NT2/D1 (cell line): ENCODE data around the gene NEUROD6.

Experiments used
- YY1 ChIP-seq: IDR thresholded peaks from 2 replicates; pipeline ENCODE4 v1.6.1; 2011; ENCODE audit not compliant: insufficient read length, insufficient read depth
- ZNF274 ChIP-seq: IDR thresholded peaks from 2 replicates; pipeline ENCODE4 v1.6.1; 2011; ENCODE audit warnings: mild to moderate bottlenecking, low read depth, low read length

DNA sequence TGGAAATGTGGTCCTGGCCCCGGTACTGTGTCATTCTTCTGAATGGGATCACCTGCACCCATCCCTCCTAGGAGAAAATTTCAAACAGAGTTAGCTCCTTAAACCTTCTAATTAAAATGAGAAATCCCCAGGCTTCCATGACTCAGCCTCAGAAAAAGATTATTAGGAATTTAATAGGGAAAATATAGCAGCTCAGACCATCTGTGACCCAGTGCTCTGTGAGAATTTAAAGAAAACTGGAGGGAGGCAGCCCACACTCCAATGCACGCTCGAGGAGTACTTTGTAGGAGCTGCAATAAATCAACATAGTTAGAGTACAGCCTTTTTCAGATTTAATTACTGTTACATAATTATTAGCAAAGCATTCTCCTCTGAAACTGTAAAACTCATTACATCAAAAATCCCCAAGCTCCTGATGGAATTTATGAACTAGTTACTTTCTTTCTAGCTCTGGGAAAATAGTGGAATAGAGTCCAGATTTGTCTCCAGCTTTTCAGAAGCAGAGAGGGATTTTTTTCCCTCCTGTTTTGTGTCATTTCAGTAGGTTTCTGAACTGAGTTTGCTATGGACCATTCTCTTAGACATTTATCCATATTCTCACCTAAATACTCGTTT lies 30.1 kb downstream of the NEUROD6 start:
- no peak for TF ChIP-seq ZNF274
- no peak for TF ChIP-seq YY1
